Measurements from ENCODE around the gene CELSR3. TPM values are rescaled to one million over a fixed set of nuclear protein-coding genes. Genes with fewer than 3 reads are reported as not detected.

The CELSR3 gene
- total and polyA plus RNA-seq, 2 of the 4 experiments (the other 2 are of a cell fraction): 0.18 to 0.63 TPM

DNA sequence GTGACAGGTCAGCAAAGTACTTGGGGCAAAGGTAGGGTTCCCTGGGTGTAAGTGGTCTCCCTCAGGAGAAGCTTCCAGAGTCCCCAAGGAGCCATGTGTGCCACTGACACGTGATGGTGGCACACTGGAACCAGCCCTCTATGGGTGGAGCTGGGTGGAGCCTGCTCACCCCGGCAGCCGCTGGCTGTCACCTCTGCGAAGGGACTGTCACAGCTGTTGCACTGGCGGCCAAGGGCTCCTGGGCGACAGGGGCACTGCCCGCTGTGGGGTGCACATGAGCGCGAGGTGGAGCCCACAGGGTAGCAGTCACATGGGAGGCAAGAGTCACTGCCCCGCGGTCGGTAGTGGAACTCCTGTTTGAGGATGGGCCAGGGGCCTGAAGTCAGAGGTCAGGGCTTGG is 12.0 kb downstream of the CELSR3 start:
- Histone ChIP-seq H3K36me3 (ENCODE audit: control insufficient read depth, insufficient read depth, low read length) (no peaks in the 10 kb centered on the region), H2BK20ac (ENCODE audit: low read depth, low read length) (no peak overlapping the region), H2AK9ac (replicated peaks; ENCODE audit: low read depth, low read length, poor library complexity) (no peak overlapping the region), H3K79me1 (ENCODE audit: low read depth in 1 of 2, low read length in 2 of 2) (no peaks in the 10 kb centered on the region), H3K9ac (ENCODE audit: low read depth, low read length) (no peak overlapping the region), H3K27me3 (ENCODE audit: control insufficient read depth, insufficient read depth, low read length) (no peaks in the 10 kb centered on the region; the same call in 1 of the 2 replicates), H2BK120ac (ENCODE audit: low read depth, low read length) (no peak overlapping the region), H3K18ac (ENCODE audit: low read depth, low read length) (no peak overlapping the region), H3K4me1 (ENCODE audit: control insufficient read depth, insufficient read depth, low read length) (no peaks in the 10 kb centered on the region), H3K4ac (ENCODE audit: low read depth, low read length) (no peak overlapping the region), H3K4me2 (ENCODE audit: low read depth, low read length) (no peak overlapping the region), H3K14ac (replicated peaks; ENCODE audit: low read depth, low read length) (no peak overlapping the region), H4K5ac (ENCODE audit: low read depth, low read length) (no peak overlapping the region), H3K56ac (ENCODE audit: extremely low read depth, insufficient read depth, low read length) (no peak overlapping the region), H3K23ac (ENCODE audit: low read depth, low read length) (no peak overlapping the region), H3K4me3 (ENCODE audit: insufficient read depth, low read depth, low read length) (no peak overlapping the region), H2AFZ (replicated peaks; ENCODE audit: low read length, poor library complexity) (no peak overlapping the region), H4K8ac (ENCODE audit: low read depth in 2 of 2, low read length in 2 of 2) (no peak overlapping the region), H3K27ac (ENCODE audit: insufficient read depth, low read length) (no peak overlapping the region), H4K91ac (ENCODE audit: insufficient read depth, low read depth, low read length) (no peak overlapping the region), H3K9me1 (ENCODE audit: insufficient read depth, low read length) (no peaks in the 10 kb centered on the region), H3K9me3 (ENCODE audit: control insufficient read depth, insufficient read depth, low read length) (no peaks in the 10 kb centered on the region), H2BK15ac (ENCODE audit: low read depth, low read length) (no peak overlapping the region), H4K20me1 (ENCODE audit: insufficient read depth, low read length) (no peaks in the 10 kb centered on the region), H2AK5ac (ENCODE audit: low read depth, low read length) (no peak overlapping the region), H2BK5ac (ENCODE audit: low read depth, low read length, poor library complexity, severe bottlenecking) (no peak overlapping the region)
- no peak for ATAC-seq (ENCODE audit: low read depth)
- WGBS, 2 experiments (ENCODE audit: extremely low coverage in 2 of 2, insufficient read length in 1 of 2): 76% methylated on average over 12 of the region's 12 CpGs; no CpG with 5 or more reads in 1 of the 2 experiments
- no TSS peak for BruUV-seq (replicated peaks)
- dilution Hi-C loops (cut with HindIII; ENCODE audit: low sequenced_read_pairs, unreplicated experiment) (no loop called here), intact Hi-C loops (cut with micrococcal nuclease) (no loop called here), in situ Hi-C loops (cut with MboI; ENCODE audit: low sequenced_read_pairs) (no loop called here)
- CTCF ChIA-PET: no interaction called here
- no peak for DNase-seq
- TF ChIP-seq CEBPB (IDR thresholded peaks at IDR 0.05; ENCODE audit: low read depth, low read length): no peak
- POLR2A ChIA-PET (ENCODE audit: unreplicated experiment): interaction anchor here (0.6 kb wide), 1 partner anchor 16 kb away, joined by 4 read pairs; no protein-coding TSS in a partner anchor
